SK-N-SH treated with all-trans-retinoic acid at 6 μM for 48 hours (cell line): ENCODE results near the gene RNF125.
"Not testable (repeated sequence)": the region's sequence is repeated elsewhere in the genome, so short reads cannot be mapped to it uniquely, and the experiment has no call there.

Source experiments
- ATAC-seq: fragments of 200-7000 bp; cut with Tn5 transposase; 3 replicates; pipeline ENCODE4 v1.9.1; 2020; ENCODE audit warnings: mild to moderate bottlenecking, moderate library complexity
- BACH2 ChIP-seq: fragments of 250-450 bp; sonication (Bioruptor Pico); IDR thresholded peaks from 2 replicates; pipeline ENCODE4 v1.9.0; 2021; ENCODE audit warnings: mild to moderate bottlenecking, borderline replicate concordance
- CSDC2 ChIP-seq: fragments of 250-450 bp; sonication (Bioruptor Pico); IDR thresholded peaks from 2 replicates; pipeline ENCODE4 v1.5.0; 2020; ENCODE audit warnings: mild to moderate bottlenecking, moderate library complexity
- ESRRG ChIP-seq: fragments of 250-450 bp; sonication (Bioruptor Pico); IDR thresholded peaks from 2 replicates; pipeline ENCODE4 v1.6.1; 2021; ENCODE audit warnings: mild to moderate bottlenecking
- GLIS3 ChIP-seq: fragments of 250-450 bp; sonication (Bioruptor Pico); IDR thresholded peaks from 2 replicates; pipeline ENCODE4 v1.5.0; 2020; ENCODE audit warnings: mild to moderate bottlenecking, moderate library complexity
- OSR1 ChIP-seq: fragments of 250-450 bp; sonication (Bioruptor Pico); IDR thresholded peaks from 2 replicates; pipeline ENCODE4 v1.8.0; 2022; ENCODE audit warnings: moderate library complexity, mild to moderate bottlenecking, inconsistent platforms
- PPARA ChIP-seq: fragments of 250-450 bp; sonication (Bioruptor Pico); IDR thresholded peaks from 2 replicates; pipeline ENCODE4 v1.5.0; 2020; ENCODE audit warnings: mild to moderate bottlenecking, borderline replicate concordance
- RARB ChIP-seq: fragments of 250-450 bp; sonication (Bioruptor Pico); IDR thresholded peaks from 2 replicates; pipeline ENCODE4 v1.8.0; 2021; ENCODE audit warnings: mild to moderate bottlenecking, moderate library complexity
- SNAI2 ChIP-seq: fragments of 250-450 bp; sonication (Bioruptor Pico); IDR thresholded peaks from 2 replicates; pipeline ENCODE4 v1.5.0; 2020; ENCODE audit warnings: mild to moderate bottlenecking, moderate library complexity
- TCF4 ChIP-seq: fragments of 250-450 bp; sonication (Bioruptor Pico); IDR thresholded peaks from 2 replicates; pipeline ENCODE4 v1.8.0; 2021; ENCODE audit warnings: mild to moderate bottlenecking, moderate library complexity, borderline replicate concordance
- TOX ChIP-seq: fragments of 250-450 bp; sonication (Bioruptor Pico); IDR thresholded peaks from 2 replicates; pipeline ENCODE4 v1.8.0; 2021; ENCODE audit warnings: mild to moderate bottlenecking, moderate library complexity, borderline replicate concordance
- ZC3H10 ChIP-seq: fragments of 250-450 bp; sonication (Bioruptor Pico); IDR thresholded peaks from 2 replicates; pipeline ENCODE4 v1.5.1; 2021; ENCODE audit warnings: mild to moderate bottlenecking, moderate library complexity
- ZFP3 ChIP-seq: fragments of 250-450 bp; sonication (Bioruptor Pico); IDR thresholded peaks from 2 replicates; pipeline ENCODE4 v1.5.0; 2020; ENCODE audit warnings: mild to moderate bottlenecking, moderate library complexity
- ZFP30 ChIP-seq: fragments of 450-650 bp; formaldehyde crosslinking; IDR thresholded peaks from 2 replicates; pipeline ENCODE4 v1.5.0; 2022; ENCODE audit warnings: mild to moderate bottlenecking, moderate library complexity
- ZNF70 ChIP-seq: fragments of 450-650 bp; formaldehyde crosslinking; IDR thresholded peaks from 2 replicates; pipeline ENCODE4 v1.5.0; 2020; ENCODE audit warnings: mild to moderate bottlenecking, moderate library complexity
- ZNF8 ChIP-seq: fragments of 450-650 bp; formaldehyde crosslinking; IDR thresholded peaks from 2 replicates; pipeline ENCODE4 v1.5.0; 2020; ENCODE audit warnings: mild to moderate bottlenecking, moderate library complexity
- TF ChIP-seq, protein P1 (sequence below): fragments of 250-450 bp; sonication (Bioruptor Pico); IDR thresholded peaks from 2 replicates; pipeline ENCODE4 v1.8.0; 2021; ENCODE audit warnings: low read depth, mild to moderate bottlenecking, moderate library complexity, borderline replicate concordance
- TF ChIP-seq, protein P2 (sequence below): fragments of 250-450 bp; sonication (Bioruptor Pico); IDR thresholded peaks from 2 replicates; pipeline ENCODE4 v1.5.1; 2020; ENCODE audit warnings: low read depth, mild to moderate bottlenecking, moderate library complexity
- TF ChIP-seq, protein P3 (sequence below): fragments of 250-450 bp; sonication (Bioruptor Pico); IDR thresholded peaks from 2 replicates; pipeline ENCODE4 v1.5.1; 2021; ENCODE audit warnings: mild to moderate bottlenecking, moderate library complexity
- TF ChIP-seq, protein P4 (sequence below): fragments of 250-450 bp; sonication (Bioruptor Pico); IDR thresholded peaks from 2 replicates; pipeline ENCODE4 v1.8.0; 2020; ENCODE audit warnings: mild to moderate bottlenecking, moderate library complexity, borderline replicate concordance
- TF ChIP-seq, protein P5 (sequence below): fragments of 250-450 bp; sonication (Bioruptor Pico); IDR thresholded peaks from 2 replicates; pipeline ENCODE4 v1.5.0; 2020; ENCODE audit warnings: mild to moderate bottlenecking, moderate library complexity

Gene RNF125

DNA sequence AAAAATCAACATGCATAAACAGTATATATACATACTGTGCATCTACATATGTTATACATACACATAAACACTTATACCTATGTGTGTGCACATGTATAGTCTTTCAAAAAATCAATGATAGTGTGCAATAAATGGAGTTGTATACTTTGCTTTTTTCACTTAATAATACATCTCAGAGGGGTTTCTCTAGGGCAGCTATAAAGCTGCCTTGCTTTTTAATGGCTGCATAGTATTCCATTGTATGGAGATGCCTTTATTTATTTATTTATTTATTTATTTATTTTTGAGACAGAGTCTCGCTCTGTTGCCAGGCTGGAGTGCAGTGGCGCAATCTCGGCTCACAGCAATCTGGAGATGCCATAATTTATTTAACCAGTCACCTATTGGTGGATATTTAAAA is 7.4 kb upstream of the RNF125 start:
- no peak for TF ChIP-seq TOX (CRISPR knock-in tag)
- TF ChIP-seq, protein P1, sequence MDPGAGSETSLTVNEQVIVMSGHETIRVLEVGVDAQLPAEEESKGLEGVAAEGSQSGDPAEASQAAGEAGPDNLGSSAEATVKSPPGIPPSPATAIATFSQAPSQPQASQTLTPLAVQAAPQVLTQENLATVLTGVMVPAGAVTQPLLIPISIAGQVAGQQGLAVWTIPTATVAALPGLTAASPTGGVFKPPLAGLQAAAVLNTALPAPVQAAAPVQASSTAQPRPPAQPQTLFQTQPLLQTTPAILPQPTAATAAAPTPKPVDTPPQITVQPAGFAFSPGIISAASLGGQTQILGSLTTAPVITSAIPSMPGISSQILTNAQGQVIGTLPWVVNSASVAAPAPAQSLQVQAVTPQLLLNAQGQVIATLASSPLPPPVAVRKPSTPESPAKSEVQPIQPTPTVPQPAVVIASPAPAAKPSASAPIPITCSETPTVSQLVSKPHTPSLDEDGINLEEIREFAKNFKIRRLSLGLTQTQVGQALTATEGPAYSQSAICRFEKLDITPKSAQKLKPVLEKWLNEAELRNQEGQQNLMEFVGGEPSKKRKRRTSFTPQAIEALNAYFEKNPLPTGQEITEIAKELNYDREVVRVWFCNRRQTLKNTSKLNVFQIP (CRISPR knock-in tag), result no peak
- no peak for TF ChIP-seq PPARA (CRISPR knock-in tag)
- no peak for TF ChIP-seq ZFP3
- no peak for TF ChIP-seq ZNF70 (CRISPR knock-in tag)
- TF ChIP-seq BACH2 (CRISPR knock-in tag), result no peak
- no peak for TF ChIP-seq ZFP30
- TF ChIP-seq, protein P2, sequence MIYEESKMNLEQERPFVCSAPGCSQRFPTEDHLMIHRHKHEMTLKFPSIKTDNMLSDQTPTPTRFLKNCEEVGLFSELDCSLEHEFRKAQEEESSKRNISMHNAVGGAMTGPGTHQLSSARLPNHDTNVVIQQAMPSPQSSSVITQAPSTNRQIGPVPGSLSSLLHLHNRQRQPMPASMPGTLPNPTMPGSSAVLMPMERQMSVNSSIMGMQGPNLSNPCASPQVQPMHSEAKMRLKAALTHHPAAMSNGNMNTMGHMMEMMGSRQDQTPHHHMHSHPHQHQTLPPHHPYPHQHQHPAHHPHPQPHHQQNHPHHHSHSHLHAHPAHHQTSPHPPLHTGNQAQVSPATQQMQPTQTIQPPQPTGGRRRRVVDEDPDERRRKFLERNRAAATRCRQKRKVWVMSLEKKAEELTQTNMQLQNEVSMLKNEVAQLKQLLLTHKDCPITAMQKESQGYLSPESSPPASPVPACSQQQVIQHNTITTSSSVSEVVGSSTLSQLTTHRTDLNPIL, result no peak
- no peak for TF ChIP-seq CSDC2
- no peak for TF ChIP-seq TCF4 (CRISPR knock-in tag)
- no peak for TF ChIP-seq SNAI2 (CRISPR knock-in tag)
- TF ChIP-seq, protein P3, sequence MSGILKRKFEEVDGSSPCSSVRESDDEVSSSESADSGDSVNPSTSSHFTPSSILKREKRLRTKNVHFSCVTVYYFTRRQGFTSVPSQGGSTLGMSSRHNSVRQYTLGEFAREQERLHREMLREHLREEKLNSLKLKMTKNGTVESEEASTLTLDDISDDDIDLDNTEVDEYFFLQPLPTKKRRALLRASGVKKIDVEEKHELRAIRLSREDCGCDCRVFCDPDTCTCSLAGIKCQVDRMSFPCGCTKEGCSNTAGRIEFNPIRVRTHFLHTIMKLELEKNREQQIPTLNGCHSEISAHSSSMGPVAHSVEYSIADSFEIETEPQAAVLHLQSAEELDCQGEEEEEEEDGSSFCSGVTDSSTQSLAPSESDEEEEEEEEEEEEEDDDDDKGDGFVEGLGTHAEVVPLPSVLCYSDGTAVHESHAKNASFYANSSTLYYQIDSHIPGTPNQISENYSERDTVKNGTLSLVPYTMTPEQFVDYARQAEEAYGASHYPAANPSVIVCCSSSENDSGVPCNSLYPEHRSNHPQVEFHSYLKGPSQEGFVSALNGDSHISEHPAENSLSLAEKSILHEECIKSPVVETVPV, result no peak
- ATAC-seq, result no peak

DNA sequence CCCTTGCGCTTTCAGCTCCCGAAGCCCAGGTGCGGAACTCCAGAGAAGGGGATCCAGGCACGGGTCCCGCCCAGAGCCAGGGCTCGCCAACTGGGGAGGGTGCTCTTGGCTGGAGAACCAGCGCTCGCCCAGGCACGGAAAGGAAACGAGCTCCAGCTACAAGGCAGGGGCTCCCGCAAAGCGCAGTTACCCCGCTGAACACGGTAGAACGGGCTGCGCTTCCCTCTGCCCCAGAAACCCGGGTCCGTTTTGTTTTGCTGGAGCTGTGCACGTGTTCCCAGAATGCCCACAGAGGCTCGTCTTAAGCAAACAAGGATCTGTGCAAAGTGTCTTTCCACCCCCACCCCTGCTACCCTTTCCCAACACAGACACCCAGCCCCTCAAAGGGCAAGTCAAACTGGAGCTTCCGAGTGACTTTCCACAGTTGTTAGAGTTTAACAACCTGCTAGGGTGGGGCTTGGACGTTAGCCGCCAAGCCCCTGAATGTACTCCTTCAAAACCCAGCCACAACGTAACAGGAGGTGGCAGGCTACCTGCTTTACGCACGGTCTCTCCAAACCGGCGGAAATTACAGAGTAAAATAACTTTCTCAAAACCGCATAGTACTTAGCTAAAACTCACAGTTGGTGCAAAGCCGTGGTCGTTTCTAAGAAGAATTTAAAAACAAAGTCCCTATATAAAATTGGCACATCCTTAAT is 775 bp downstream of the RNF125 start:
- peak; percentile 52 for ATAC-seq
- TF ChIP-seq PPARA (CRISPR knock-in tag), result no peak
- TF ChIP-seq, protein P4, sequence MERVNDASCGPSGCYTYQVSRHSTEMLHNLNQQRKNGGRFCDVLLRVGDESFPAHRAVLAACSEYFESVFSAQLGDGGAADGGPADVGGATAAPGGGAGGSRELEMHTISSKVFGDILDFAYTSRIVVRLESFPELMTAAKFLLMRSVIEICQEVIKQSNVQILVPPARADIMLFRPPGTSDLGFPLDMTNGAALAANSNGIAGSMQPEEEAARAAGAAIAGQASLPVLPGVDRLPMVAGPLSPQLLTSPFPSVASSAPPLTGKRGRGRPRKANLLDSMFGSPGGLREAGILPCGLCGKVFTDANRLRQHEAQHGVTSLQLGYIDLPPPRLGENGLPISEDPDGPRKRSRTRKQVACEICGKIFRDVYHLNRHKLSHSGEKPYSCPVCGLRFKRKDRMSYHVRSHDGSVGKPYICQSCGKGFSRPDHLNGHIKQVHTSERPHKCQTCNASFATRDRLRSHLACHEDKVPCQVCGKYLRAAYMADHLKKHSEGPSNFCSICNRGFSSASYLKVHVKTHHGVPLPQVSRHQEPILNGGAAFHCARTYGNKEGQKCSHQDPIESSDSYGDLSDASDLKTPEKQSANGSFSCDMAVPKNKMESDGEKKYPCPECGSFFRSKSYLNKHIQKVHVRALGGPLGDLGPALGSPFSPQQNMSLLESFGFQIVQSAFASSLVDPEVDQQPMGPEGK, result no peak
- no peak for TF ChIP-seq ZNF70 (CRISPR knock-in tag)
- no peak for TF ChIP-seq BACH2 (CRISPR knock-in tag)
- TF ChIP-seq ZNF8, result no peak
- TF ChIP-seq TCF4 (CRISPR knock-in tag), result no peak
- no peak for TF ChIP-seq ZFP3
- no peak for TF ChIP-seq ZC3H10 (CRISPR knock-in tag)
- TF ChIP-seq RARB (CRISPR knock-in tag), result no peak
- TF ChIP-seq, protein P1 (CRISPR knock-in tag), result no peak
- TF ChIP-seq OSR1 (CRISPR knock-in tag), result no peak
- TF ChIP-seq, protein P5, sequence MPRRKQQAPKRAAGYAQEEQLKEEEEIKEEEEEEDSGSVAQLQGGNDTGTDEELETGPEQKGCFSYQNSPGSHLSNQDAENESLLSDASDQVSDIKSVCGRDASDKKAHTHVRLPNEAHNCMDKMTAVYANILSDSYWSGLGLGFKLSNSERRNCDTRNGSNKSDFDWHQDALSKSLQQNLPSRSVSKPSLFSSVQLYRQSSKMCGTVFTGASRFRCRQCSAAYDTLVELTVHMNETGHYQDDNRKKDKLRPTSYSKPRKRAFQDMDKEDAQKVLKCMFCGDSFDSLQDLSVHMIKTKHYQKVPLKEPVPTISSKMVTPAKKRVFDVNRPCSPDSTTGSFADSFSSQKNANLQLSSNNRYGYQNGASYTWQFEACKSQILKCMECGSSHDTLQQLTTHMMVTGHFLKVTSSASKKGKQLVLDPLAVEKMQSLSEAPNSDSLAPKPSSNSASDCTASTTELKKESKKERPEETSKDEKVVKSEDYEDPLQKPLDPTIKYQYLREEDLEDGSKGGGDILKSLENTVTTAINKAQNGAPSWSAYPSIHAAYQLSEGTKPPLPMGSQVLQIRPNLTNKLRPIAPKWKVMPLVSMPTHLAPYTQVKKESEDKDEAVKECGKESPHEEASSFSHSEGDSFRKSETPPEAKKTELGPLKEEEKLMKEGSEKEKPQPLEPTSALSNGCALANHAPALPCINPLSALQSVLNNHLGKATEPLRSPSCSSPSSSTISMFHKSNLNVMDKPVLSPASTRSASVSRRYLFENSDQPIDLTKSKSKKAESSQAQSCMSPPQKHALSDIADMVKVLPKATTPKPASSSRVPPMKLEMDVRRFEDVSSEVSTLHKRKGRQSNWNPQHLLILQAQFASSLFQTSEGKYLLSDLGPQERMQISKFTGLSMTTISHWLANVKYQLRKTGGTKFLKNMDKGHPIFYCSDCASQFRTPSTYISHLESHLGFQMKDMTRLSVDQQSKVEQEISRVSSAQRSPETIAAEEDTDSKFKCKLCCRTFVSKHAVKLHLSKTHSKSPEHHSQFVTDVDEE (CRISPR knock-in tag), result no peak
- no peak for TF ChIP-seq ESRRG (CRISPR knock-in tag)
- TF ChIP-seq ZFP30, result no peak
- TF ChIP-seq, protein P3, result no peak
- TF ChIP-seq GLIS3, result no peak

DNA sequence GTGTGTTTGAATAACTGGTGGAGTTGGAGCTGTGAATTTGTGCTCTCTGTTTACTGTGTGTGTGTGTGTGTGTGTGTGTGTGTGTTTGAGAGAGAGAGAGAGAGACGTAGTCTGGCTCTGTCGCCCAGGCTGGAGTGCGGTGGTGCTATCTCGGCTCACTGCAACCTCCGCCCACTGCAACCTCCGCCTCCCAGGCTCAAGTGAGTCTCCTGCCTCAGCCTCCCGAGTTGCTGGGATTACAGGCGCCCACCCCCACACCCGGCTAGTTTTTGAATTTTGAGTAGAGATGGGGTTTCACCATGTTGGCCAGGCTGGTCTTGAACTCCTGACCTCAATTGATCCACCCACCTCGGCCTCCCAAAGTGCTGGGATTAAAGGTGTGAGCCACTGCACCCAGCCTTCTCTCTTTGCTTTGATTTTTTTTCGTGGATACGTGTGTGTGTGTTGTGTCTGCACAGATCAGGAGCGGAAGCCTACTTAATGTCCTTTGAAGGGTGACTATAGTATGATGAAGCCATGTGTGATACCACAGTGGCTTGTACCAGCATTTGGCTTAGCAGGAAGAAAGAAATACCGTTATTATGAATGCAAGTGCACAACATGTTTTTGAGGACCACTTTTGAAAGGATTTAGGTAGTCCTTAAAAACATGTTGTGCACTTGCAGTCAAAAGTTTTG is 1.5 kb downstream of the RNF125 start:
- not testable (repeated sequence) for ATAC-seq
